Liver (tissue), 9 donors: ENCODE results near the gene CENPU. TPM values are rescaled to one million over a fixed set of nuclear protein-coding genes. Genes with fewer than 3 reads are reported as not detected.
A peak's percentile ranks its signal among the peaks of the same experiment; 100 is the strongest.

Source experiments
- DNase-seq: peaks from one replicate; pipeline ENCODE4 v3.0.0-alpha.2; 2017; ENCODE audit warnings: low spot score
- H3K27ac ChIP-seq, 2 donors: one replicate each; pipeline ENCODE4 v1.7.0; 2013; ENCODE audit warnings: inconsistent platforms in 2 of 2, low read length in 2 of 2, control low read depth in 1 of 2, low read depth in 1 of 2, mild to moderate bottlenecking in 1 of 2
- H3K27me3 ChIP-seq, 4 donors: one replicate each; pipeline versions ENCODE4 v1.6.1 to v1.7.0; 2013; ENCODE audit warnings: low read length in 3 of 4, inconsistent platforms in 1 of 4, mild to moderate bottlenecking in 1 of 4, moderate library complexity in 1 of 4; ENCODE audit not compliant: control insufficient read depth in 4 of 4, insufficient read depth in 4 of 4
- H3K36me3 ChIP-seq, 4 donors: one replicate each; pipeline versions ENCODE4 v1.6.1 to v1.7.0; 2013; ENCODE audit warnings: low read length in 3 of 4, mild to moderate bottlenecking in 3 of 4, low read depth in 1 of 4, moderate library complexity in 1 of 4; ENCODE audit not compliant: control insufficient read depth in 4 of 4, insufficient read depth in 3 of 4
- H3K4me1 ChIP-seq, 4 donors: one replicate each; pipeline versions ENCODE4 v1.6.1 to v1.7.0; 2013; ENCODE audit warnings: low read length in 3 of 4, mild to moderate bottlenecking in 3 of 4, moderate library complexity in 1 of 4; ENCODE audit not compliant: control insufficient read depth in 4 of 4, insufficient read depth in 4 of 4
- H3K4me3 ChIP-seq, 3 donors: one replicate each; pipeline versions ENCODE4 v1.6.1 to v1.7.0; 2013; ENCODE audit warnings: low read length in 3 of 3, control low read depth in 1 of 3, low read depth in 1 of 3, mild to moderate bottlenecking in 1 of 3
- H3K9ac ChIP-seq, 2 donors: one replicate each; pipeline ENCODE4 v1.7.0; 2013; ENCODE audit warnings: low read length in 2 of 2, mild to moderate bottlenecking in 2 of 2, moderate library complexity in 2 of 2, control low read depth in 1 of 2, low read depth in 1 of 2
- H3K9me3 ChIP-seq, 4 donors: one replicate each; pipeline versions ENCODE4 v1.6.1 to v1.7.0; 2013; ENCODE audit warnings: low read length in 3 of 4; ENCODE audit not compliant: control insufficient read depth in 4 of 4
- EGR1 ChIP-seq, 2 donors: IDR thresholded peaks; 2 replicates each; pipeline ENCODE4 v1.6.1; 2016 to 2018; ENCODE audit warnings: antibody characterized with exemption in 2 of 2, low read depth in 2 of 2
- FOXA1 ChIP-seq: IDR thresholded peaks from 2 replicates; pipeline ENCODE4 v1.6.1; 2016; ENCODE audit warnings: antibody characterized with exemption
- FOXA2 ChIP-seq: IDR thresholded peaks from 2 replicates; pipeline ENCODE4 v1.6.1; 2016; ENCODE audit warnings: antibody characterized with exemption
- GABPA ChIP-seq, 2 donors: IDR thresholded peaks in 1 of 2; conservative IDR thresholded peaks in 1 of 2; 2 replicates each; pipeline ENCODE4 v1.6.1; 2016; ENCODE audit warnings: antibody characterized with exemption in 2 of 2, mild to moderate bottlenecking in 1 of 2, moderate library complexity in 1 of 2
- HNF4A ChIP-seq, 2 donors: conservative IDR thresholded peaks; 2 replicates each; pipeline ENCODE4 v1.6.1; 2016; ENCODE audit warnings: antibody characterized with exemption in 2 of 2, mild to moderate bottlenecking in 2 of 2
- HNF4G ChIP-seq: IDR thresholded peaks from 2 replicates; pipeline ENCODE4 v1.6.1; 2016; ENCODE audit warnings: antibody characterized with exemption
- JUND ChIP-seq, 2 donors: IDR thresholded peaks; 2 replicates each; pipeline ENCODE4 v1.6.1; 2016; ENCODE audit warnings: antibody characterized with exemption in 2 of 2
- MAX ChIP-seq: IDR thresholded peaks from 2 replicates; pipeline ENCODE4 v1.6.1; 2016; ENCODE audit warnings: antibody characterized with exemption
- NR2F2 ChIP-seq: IDR thresholded peaks from 2 replicates; pipeline ENCODE4 v1.6.1; 2016; ENCODE audit warnings: antibody characterized with exemption
- RAD21 ChIP-seq, 2 donors: IDR thresholded peaks; 2 replicates each; pipeline ENCODE4 v1.6.1; 2016; ENCODE audit warnings: antibody characterized with exemption in 2 of 2, mild to moderate bottlenecking in 2 of 2
- RXRA ChIP-seq, 2 donors: IDR thresholded peaks; 2 replicates each; pipeline ENCODE4 v1.6.1; 2017 to 2018; ENCODE audit warnings: antibody characterized with exemption in 2 of 2, mild to moderate bottlenecking in 1 of 2
- SP1 ChIP-seq: IDR thresholded peaks from 2 replicates; pipeline ENCODE4 v1.6.1; 2018; ENCODE audit warnings: antibody characterized with exemption, mild to moderate bottlenecking
- TAF1 ChIP-seq: conservative IDR thresholded peaks from 2 replicates; pipeline ENCODE4 v1.6.1; 2016; ENCODE audit warnings: antibody characterized with exemption, mild to moderate bottlenecking
- YY1 ChIP-seq: IDR thresholded peaks from 2 replicates; pipeline ENCODE4 v1.6.1; 2016; ENCODE audit warnings: antibody characterized with exemption, mild to moderate bottlenecking
- ZBTB33 ChIP-seq: IDR thresholded peaks from 2 replicates; pipeline ENCODE4 v1.6.1; 2016; ENCODE audit warnings: antibody characterized with exemption
- WGBS: extraction: QIAGEN DNeasy Blood & Tissue Kit; methylation state at CpG from one replicate; pipeline ENCODE4 v1.1.7; 2013; 5-methylcytosine and 5-hydroxymethylcytosine counted together
- polyA plus RNA-seq, 2 donors: library from polyadenylated mRNA; stranded (reverse) in 1 of 2; unstranded in 1 of 2; fragments of 200-250 nt in 1 of 2; fragments of >200 nt in 1 of 2; fragmentation: Nextera tagmentation in 1 of 2; extraction: Ambion mirVana in 1 of 2; gene quantifications; one replicate each; pipeline versions ENCODE4 v1.2.1 to v1.2.3, GENCODE V29; 2013 to 2015
- total RNA-seq, 2 donors: library from RNA; depleted of rRNA; stranded (reverse); fragments of >200 nt; gene quantifications; one replicate each; pipeline ENCODE4 v1.2.3, GENCODE V29; 2014
- TF ChIP-seq, protein P1 (sequence below): IDR thresholded peaks from 2 replicates; pipeline ENCODE4 v1.6.1; 2016; ENCODE audit warnings: antibody characterized with exemption, mild to moderate bottlenecking
- TF ChIP-seq, protein P2 (sequence below): fragments of 150-350 bp; IDR thresholded peaks from 2 replicates; pipeline ENCODE4 v1.5.1; 2017; ENCODE audit warnings: improper control_type of control experiment, low read depth, low read length; ENCODE audit not compliant: missing input control
- TF ChIP-seq, protein P3 (sequence below): IDR thresholded peaks from 2 replicates; pipeline ENCODE4 v1.6.1; 2016; ENCODE audit warnings: antibody characterized with exemption
- donor health status: healthy.
- donor health status: healthy.
- donor health status: healthy.
- donor health status: healthy.
- donor health status: healthy.

The CENPU gene
- total RNA-seq (10 to 100 TPM in 1 of 2 donors, 1 to 10 TPM in 1; 1.3 to 22.0 TPM), polyA plus RNA-seq (1 to 10 TPM; 1.2 to 2.4 TPM)

DNA sequence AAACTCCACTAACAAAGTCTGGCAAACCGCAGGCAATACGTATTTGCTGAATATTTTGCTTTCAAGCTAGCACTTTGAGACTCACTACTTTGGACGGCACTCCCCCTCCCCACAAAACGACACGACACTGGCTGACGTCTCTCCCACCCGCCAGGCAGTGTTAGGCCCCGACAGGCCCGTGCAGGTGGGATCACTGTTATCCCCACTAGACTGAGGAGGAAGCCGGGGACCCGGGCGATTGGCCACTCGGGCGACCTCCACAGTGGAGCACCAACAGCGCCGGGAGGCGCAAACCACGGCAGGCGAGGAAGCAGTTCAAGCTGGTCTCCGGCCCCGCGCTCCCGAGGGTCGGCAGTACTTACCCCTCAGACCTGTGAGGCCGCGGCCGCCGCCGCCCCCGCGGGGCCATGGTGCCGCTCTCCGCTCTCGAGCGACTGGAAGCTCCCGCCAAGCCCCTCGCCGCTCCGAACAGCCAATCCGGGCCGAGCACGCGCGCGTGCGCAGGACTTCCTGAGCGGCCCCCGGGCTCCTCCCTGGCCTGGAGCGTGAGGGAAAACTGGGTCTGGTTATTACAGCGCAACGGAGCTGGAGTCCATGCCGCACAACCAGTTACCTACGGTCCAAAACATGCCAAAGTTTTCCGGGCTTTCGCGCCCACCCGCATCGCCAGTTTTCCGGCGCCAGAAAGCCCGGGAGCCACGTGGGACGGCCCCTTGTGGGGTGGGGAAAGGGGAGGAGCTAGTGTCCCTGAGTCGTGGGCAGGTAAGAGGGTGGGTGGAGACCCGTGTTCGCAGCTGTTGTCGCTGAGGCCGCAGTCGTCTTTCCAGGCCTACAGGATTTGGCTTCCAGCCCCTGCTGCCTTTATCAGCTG lies at the start of gene CENPU:
TSS of gene CENPU (minus strand) at position 443 of the 871 bp plus-strand sequence. CDS start at position 409, 34 bp downstream.
- no peaks in the 10 kb centered on the region for H3K9me3 ChIP-seq
- H3K9ac ChIP-seq = peak within 1 kb of the TSS; percentile 42 to 82
- H3K27ac ChIP-seq = peak within 1 kb of the TSS; percentile 14 to 30
- DNase-seq = peak; percentile 94
- H3K36me3 ChIP-seq = no peaks in the 10 kb centered on the region
- peak within 1 kb of the TSS; percentile 77 to 91 (median 83) for H3K4me3 ChIP-seq
- no peaks in the 10 kb centered on the region for H3K27me3 ChIP-seq
- WGBS = under 1% methylated on average over 69 of the region's 69 CpGs
- peak; percentile 57 for TF ChIP-seq HNF4A (conservative IDR thresholded peaks at IDR 0.05)
- TF ChIP-seq, protein P1, sequence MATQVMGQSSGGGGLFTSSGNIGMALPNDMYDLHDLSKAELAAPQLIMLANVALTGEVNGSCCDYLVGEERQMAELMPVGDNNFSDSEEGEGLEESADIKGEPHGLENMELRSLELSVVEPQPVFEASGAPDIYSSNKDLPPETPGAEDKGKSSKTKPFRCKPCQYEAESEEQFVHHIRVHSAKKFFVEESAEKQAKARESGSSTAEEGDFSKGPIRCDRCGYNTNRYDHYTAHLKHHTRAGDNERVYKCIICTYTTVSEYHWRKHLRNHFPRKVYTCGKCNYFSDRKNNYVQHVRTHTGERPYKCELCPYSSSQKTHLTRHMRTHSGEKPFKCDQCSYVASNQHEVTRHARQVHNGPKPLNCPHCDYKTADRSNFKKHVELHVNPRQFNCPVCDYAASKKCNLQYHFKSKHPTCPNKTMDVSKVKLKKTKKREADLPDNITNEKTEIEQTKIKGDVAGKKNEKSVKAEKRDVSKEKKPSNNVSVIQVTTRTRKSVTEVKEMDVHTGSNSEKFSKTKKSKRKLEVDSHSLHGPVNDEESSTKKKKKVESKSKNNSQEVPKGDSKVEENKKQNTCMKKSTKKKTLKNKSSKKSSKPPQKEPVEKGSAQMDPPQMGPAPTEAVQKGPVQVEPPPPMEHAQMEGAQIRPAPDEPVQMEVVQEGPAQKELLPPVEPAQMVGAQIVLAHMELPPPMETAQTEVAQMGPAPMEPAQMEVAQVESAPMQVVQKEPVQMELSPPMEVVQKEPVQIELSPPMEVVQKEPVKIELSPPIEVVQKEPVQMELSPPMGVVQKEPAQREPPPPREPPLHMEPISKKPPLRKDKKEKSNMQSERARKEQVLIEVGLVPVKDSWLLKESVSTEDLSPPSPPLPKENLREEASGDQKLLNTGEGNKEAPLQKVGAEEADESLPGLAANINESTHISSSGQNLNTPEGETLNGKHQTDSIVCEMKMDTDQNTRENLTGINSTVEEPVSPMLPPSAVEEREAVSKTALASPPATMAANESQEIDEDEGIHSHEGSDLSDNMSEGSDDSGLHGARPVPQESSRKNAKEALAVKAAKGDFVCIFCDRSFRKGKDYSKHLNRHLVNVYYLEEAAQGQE = peak; percentile 64
- TF ChIP-seq JUND (IDR thresholded peaks at IDR 0.05) = peak in 1 of 2 donors; percentile 29
- TF ChIP-seq, protein P2, sequence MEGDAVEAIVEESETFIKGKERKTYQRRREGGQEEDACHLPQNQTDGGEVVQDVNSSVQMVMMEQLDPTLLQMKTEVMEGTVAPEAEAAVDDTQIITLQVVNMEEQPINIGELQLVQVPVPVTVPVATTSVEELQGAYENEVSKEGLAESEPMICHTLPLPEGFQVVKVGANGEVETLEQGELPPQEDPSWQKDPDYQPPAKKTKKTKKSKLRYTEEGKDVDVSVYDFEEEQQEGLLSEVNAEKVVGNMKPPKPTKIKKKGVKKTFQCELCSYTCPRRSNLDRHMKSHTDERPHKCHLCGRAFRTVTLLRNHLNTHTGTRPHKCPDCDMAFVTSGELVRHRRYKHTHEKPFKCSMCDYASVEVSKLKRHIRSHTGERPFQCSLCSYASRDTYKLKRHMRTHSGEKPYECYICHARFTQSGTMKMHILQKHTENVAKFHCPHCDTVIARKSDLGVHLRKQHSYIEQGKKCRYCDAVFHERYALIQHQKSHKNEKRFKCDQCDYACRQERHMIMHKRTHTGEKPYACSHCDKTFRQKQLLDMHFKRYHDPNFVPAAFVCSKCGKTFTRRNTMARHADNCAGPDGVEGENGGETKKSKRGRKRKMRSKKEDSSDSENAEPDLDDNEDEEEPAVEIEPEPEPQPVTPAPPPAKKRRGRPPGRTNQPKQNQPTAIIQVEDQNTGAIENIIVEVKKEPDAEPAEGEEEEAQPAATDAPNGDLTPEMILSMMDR = no peak
- peak; percentile 75 for TF ChIP-seq FOXA1
- TF ChIP-seq FOXA2 = peak; percentile 60
- peak; percentile 71 to 92 for TF ChIP-seq EGR1 (IDR thresholded peaks at IDR 0.05; ENCODE audit: low read depth in 2 of 2)
- TF ChIP-seq TAF1 = no peak
- peak; percentile 96 for TF ChIP-seq SP1
- peak; percentile 64 to 70 for TF ChIP-seq RAD21 (IDR thresholded peaks at IDR 0.05)
- TF ChIP-seq, protein P3, sequence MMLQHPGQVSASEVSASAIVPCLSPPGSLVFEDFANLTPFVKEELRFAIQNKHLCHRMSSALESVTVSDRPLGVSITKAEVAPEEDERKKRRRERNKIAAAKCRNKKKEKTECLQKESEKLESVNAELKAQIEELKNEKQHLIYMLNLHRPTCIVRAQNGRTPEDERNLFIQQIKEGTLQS = peak; percentile 71
- TF ChIP-seq ZBTB33 = peak; percentile 79
- TF ChIP-seq RXRA (IDR thresholded peaks at IDR 0.05) = peak; percentile 72 to 75
- peak; percentile 97 for TF ChIP-seq MAX
- no peak for TF ChIP-seq HNF4G
- TF ChIP-seq GABPA (IDR thresholded peaks at IDR 0.05 in 1 of 2, conservative IDR thresholded peaks at IDR 0.05 in 1 of 2) = peak in 1 of 2 donors; percentile 78
- TF ChIP-seq NR2F2 = no peak
- peak; percentile 93 for TF ChIP-seq YY1
- H3K4me1 ChIP-seq = peaks cover 0 to 14% (median 11%) of the 10 kb centered on the region in 4 donors
